CD14-positive monocyte (primary cell): ENCODE data around the gene GNL3. TPM values are rescaled to one million over a fixed set of nuclear protein-coding genes. Genes with fewer than 3 reads are reported as not detected.
A peak's percentile ranks its signal among the peaks of the same experiment; 100 is the strongest.

ENCODE experiments used
- DNase-seq, 3 donors: peaks; one replicate each; pipeline ENCODE4 v3.0.0-alpha.2; 2011 to 2022
- H2AFZ ChIP-seq: 2 replicates; pipeline ENCODE4 v1.6.0; 2012; ENCODE audit warnings: mild to moderate bottlenecking, low read depth, low read length, inconsistent platforms; ENCODE audit not compliant: insufficient read depth, poor library complexity, severe bottlenecking
- H3K27ac ChIP-seq, 2 donors: 1 replicate in 1 of 2; 2 replicates in 1 of 2; pipeline ENCODE4 v1.5.1; 2012 to 2013; ENCODE audit warnings: low read length in 2 of 2, control low read depth in 1 of 2, inconsistent platforms in 1 of 2, low read depth in 1 of 2, mild to moderate bottlenecking in 1 of 2
- H3K27me3 ChIP-seq, 2 donors: one replicate each; pipeline versions ENCODE4 v1.6.0 to v1.6.1; 2011 to 2013; ENCODE audit warnings: low read length in 2 of 2; ENCODE audit not compliant: control insufficient read depth in 2 of 2, insufficient read depth in 2 of 2
- H3K36me3 ChIP-seq, 2 donors: replicated peaks in 1 of 2; 1 replicate in 1 of 2; 2 replicates in 1 of 2; pipeline versions ENCODE4 v1.5.1 to v1.6.1; 2012 to 2013; ENCODE audit warnings: low read length in 2 of 2, control low read depth in 1 of 2, inconsistent platforms in 1 of 2, mild to moderate bottlenecking in 1 of 2; ENCODE audit not compliant: insufficient read depth in 2 of 2, control insufficient read depth in 1 of 2
- H3K4me1 ChIP-seq, 2 donors: 1 replicate in 1 of 2; 2 replicates in 1 of 2; pipeline versions ENCODE4 v1.5.1 to v1.6.1; 2012 to 2013; ENCODE audit warnings: low read length in 2 of 2, control low read depth in 1 of 2, inconsistent platforms in 1 of 2, mild to moderate bottlenecking in 1 of 2, moderate library complexity in 1 of 2; ENCODE audit not compliant: insufficient read depth in 2 of 2, control insufficient read depth in 1 of 2
- H3K4me2 ChIP-seq: replicated peaks from 2 replicates; pipeline ENCODE3; 2012; ENCODE audit warnings: low read length, moderate library complexity, mild to moderate bottlenecking; ENCODE audit not compliant: poor library complexity, severe bottlenecking; ENCODE audit errors: extremely low read depth
- H3K4me3 ChIP-seq, 3 experiments: fragments of 200-600 bp in 1 of 3; sonication (generic) in 1 of 3; replicated peaks in 1 of 3; 1 replicate in 2 of 3; 2 replicates in 1 of 3; pipeline ENCODE4 v1.5.1; 2011 to 2013; ENCODE audit warnings: low read length in 3 of 3, mild to moderate bottlenecking in 3 of 3, control low read depth in 2 of 3, low read depth in 2 of 3, inconsistent platforms in 1 of 3, moderate library complexity in 1 of 3
- H3K79me2 ChIP-seq: 2 replicates; pipeline ENCODE4 v1.6.0; 2012; ENCODE audit warnings: mild to moderate bottlenecking, control low read depth, inconsistent platforms, low read length, moderate library complexity; ENCODE audit not compliant: insufficient read depth
- H3K9ac ChIP-seq: 2 replicates; pipeline ENCODE4 v1.6.0; 2017; ENCODE audit warnings: low read length, mild to moderate bottlenecking; ENCODE audit not compliant: insufficient read depth, poor library complexity, severe bottlenecking
- H3K9me3 ChIP-seq, 2 donors: replicated peaks in 1 of 2; 1 replicate in 1 of 2; 2 replicates in 1 of 2; pipeline versions ENCODE4 v1.5.1 to v1.6.1; 2012 to 2013; ENCODE audit warnings: low read length in 2 of 2, control low read depth in 1 of 2; ENCODE audit not compliant: control insufficient read depth in 1 of 2, insufficient read depth in 1 of 2
- H4K20me1 ChIP-seq: 2 replicates; pipeline ENCODE4 v1.6.0; 2012; ENCODE audit warnings: mild to moderate bottlenecking, low read length, control low read depth, moderate library complexity; ENCODE audit not compliant: insufficient read depth
- H3K27ac Mint-ChIP-seq, 7 donors: one replicate each; pipeline ENCODE4 v1.8.0; 2020; ENCODE audit warnings: mild to moderate bottlenecking in 7 of 7, mixed read lengths in 7 of 7, moderate library complexity in 6 of 7, inconsistent platforms in 2 of 7
- H3K27me3 Mint-ChIP-seq, 3 donors: one replicate each; pipeline ENCODE4 v1.8.0; 2021 to 2022; ENCODE audit warnings: low read depth in 3 of 3, mild to moderate bottlenecking in 3 of 3, mixed read lengths in 3 of 3, moderate library complexity in 3 of 3, inconsistent platforms in 1 of 3
- H3K36me3 Mint-ChIP-seq, 2 donors: one replicate each; pipeline ENCODE4 v1.8.0; 2020; ENCODE audit warnings: mixed read lengths in 2 of 2, inconsistent platforms in 1 of 2, mild to moderate bottlenecking in 1 of 2
- H3K4me1 Mint-ChIP-seq: one replicate; pipeline ENCODE4 v1.8.0; 2020; ENCODE audit warnings: mild to moderate bottlenecking, mixed read lengths
- H3K4me3 Mint-ChIP-seq, 2 donors: one replicate each; pipeline ENCODE4 v1.8.0; 2020; ENCODE audit warnings: mild to moderate bottlenecking in 2 of 2, mixed read lengths in 2 of 2, moderate library complexity in 1 of 2
- H3K9me3 Mint-ChIP-seq, 7 donors: one replicate each; pipeline ENCODE4 v1.8.0; 2020 to 2022; ENCODE audit warnings: mixed read lengths in 7 of 7, mild to moderate bottlenecking in 6 of 7, moderate library complexity in 6 of 7, inconsistent platforms in 2 of 7
- WGBS: methylation state at CpG from one replicate; pipeline ENCODE4 v1.1.5; 2013; ENCODE audit warnings: missing lambda C conversion rate; ENCODE audit not compliant: insufficient coverage; 5-methylcytosine and 5-hydroxymethylcytosine counted together
- intact Hi-C, 2 donors: fragments of 100-400 bp; cut with micrococcal nuclease; formaldehyde crosslinking; loops; one replicate each; pipeline versions ENCODE4 v1.15.0 to v1.15.1; 2023
- polyA plus RNA-seq, 3 donors: library from polyadenylated mRNA; depleted of rRNA in 1 of 3; unstranded in 2 of 3; stranded (reverse) in 1 of 3; fragments of 300-500 nt in 2 of 3; fragments of >200 nt in 1 of 3; fragmentation: Illumina TruSeq in 2 of 3; gene quantifications; 1 replicate in 2 of 3; 2 replicates in 1 of 3; pipeline ENCODE4 v1.2.3, GENCODE V29; 2012 to 2021
- TF ChIP-seq, protein P1 (sequence below): fragments of 200-600 bp; IDR thresholded peaks from one replicate; pipeline ENCODE4 v1.8.0; 2022; ENCODE audit warnings: antibody characterized with exemption, mild to moderate bottlenecking

The GNL3 gene
- polyA plus RNA-seq, 3 donors, result 13.4 to 18.7 (median 16.7) TPM

DNA sequence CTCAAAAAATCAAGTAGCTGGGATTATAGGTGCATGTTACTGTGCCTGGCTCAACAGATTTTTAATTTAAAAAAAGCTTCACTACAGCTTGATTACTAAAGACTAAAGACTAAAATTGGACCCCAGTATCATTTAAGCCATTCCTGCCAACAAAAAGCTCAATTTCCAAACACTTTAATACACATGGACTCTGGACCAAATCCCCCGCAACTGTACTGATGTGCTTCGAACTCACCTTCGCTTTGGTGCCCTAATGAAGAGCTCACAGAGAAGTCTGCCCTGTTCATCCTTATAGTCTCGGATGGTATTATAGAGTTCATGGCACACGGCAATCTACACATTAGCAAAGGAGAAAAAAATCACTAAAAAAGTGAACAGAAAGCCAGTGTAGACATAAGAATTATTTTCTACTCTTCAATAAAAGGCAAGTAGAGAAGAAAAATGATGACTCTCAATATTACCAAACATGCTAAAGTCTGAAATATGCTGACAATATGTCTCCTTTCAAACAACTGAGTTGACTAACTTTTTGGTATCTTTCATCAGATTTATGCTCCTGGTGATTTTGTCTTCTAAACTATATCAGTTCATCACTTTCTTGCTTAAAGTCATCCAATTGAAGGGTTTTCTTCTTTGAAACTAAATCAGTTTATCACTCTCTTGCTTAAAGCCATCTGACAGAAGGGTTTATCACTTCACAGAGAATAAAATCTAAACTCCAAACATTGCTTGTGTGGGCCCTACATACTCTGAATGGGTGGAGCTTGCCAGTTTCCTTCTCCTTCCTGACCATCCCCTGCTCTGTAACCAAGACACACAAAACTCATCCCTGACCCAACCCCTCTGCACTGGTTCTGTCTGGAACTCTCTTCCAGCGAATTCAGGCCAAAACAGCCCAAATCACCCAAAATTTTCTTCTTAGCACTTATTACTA is 7.3 kb upstream of the GNL3 start:
- H3K36me3 ChIP-seq, result peaks cover 57 to 69% of the 10 kb centered on the region in 2 donors
- H3K27ac ChIP-seq, result no peak overlapping the region
- no peaks in the 10 kb centered on the region for H3K9me3 ChIP-seq
- WGBS, result 100% methylated on average over 1 of the region's 6 CpGs
- H3K4me3 ChIP-seq, result no peak overlapping the region
- peaks cover 32 to 36% of the 10 kb centered on the region in 2 donors for H3K4me1 ChIP-seq
- H3K4me2 ChIP-seq, result no peak overlapping the region
- H3K27me3 ChIP-seq, result no peaks in the 10 kb centered on the region
- TF ChIP-seq, protein P1, sequence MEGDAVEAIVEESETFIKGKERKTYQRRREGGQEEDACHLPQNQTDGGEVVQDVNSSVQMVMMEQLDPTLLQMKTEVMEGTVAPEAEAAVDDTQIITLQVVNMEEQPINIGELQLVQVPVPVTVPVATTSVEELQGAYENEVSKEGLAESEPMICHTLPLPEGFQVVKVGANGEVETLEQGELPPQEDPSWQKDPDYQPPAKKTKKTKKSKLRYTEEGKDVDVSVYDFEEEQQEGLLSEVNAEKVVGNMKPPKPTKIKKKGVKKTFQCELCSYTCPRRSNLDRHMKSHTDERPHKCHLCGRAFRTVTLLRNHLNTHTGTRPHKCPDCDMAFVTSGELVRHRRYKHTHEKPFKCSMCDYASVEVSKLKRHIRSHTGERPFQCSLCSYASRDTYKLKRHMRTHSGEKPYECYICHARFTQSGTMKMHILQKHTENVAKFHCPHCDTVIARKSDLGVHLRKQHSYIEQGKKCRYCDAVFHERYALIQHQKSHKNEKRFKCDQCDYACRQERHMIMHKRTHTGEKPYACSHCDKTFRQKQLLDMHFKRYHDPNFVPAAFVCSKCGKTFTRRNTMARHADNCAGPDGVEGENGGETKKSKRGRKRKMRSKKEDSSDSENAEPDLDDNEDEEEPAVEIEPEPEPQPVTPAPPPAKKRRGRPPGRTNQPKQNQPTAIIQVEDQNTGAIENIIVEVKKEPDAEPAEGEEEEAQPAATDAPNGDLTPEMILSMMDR, result no peak
- Mint-ChIP-seq H3K4me3 (no peak overlapping the region), H3K4me1 (peaks cover 40% of the 10 kb centered on the region), H3K36me3 (peaks cover 50 to 64% of the 10 kb centered on the region in 2 donors), H3K27ac (peak overlapping the region in 4 of 7 donors; percentile 14 to 78 (median 55)), H3K9me3 (no peaks in the 10 kb centered on the region), H3K27me3 (peaks cover 0 to 2% (median 0%) of the 10 kb centered on the region in 3 donors)
- no peak overlapping the region for H2AFZ ChIP-seq
- H4K20me1 ChIP-seq, result peaks cover 52% of the 10 kb centered on the region
- peaks cover 60% of the 10 kb centered on the region for H3K79me2 ChIP-seq
- no peak for DNase-seq
- intact Hi-C loops, result no loop called here
- no peak overlapping the region for H3K9ac ChIP-seq

GRCh38 chr3:52679199-52679538 is 6.7 kb upstream of the GNL3 start:
- peaks cover 49 to 61% of the 10 kb centered on the region in 2 donors for H3K36me3 Mint-ChIP-seq
- peak overlapping the region in 3 of 7 donors; percentile 1 to 78 (median 3) for H3K27ac Mint-ChIP-seq
- no peaks in the 10 kb centered on the region for H3K9me3 Mint-ChIP-seq
- peaks cover 44% of the 10 kb centered on the region for H3K4me1 Mint-ChIP-seq
- H3K9me3 ChIP-seq, result no peaks in the 10 kb centered on the region
- WGBS, result no CpG with 5 or more reads among the region's 3 CpGs
- peaks cover 53 to 64% of the 10 kb centered on the region in 2 donors for H3K36me3 ChIP-seq
- H3K4me3 ChIP-seq, result no peak overlapping the region
- no peak overlapping the region for H3K9ac ChIP-seq
- TF ChIP-seq, protein P1, result no peak
- peak overlapping the region in 1 of 2 donors; percentile 66 for H3K27ac ChIP-seq
- H2AFZ ChIP-seq, result no peak overlapping the region
- no peaks in the 10 kb centered on the region for H3K27me3 ChIP-seq
- peaks cover 58% of the 10 kb centered on the region for H4K20me1 ChIP-seq
- H3K4me1 ChIP-seq, result peaks cover 37 to 43% of the 10 kb centered on the region in 2 donors
- H3K4me3 Mint-ChIP-seq, result no peak overlapping the region
- no peak for DNase-seq
- peaks cover 67% of the 10 kb centered on the region for H3K79me2 ChIP-seq
- intact Hi-C loops, result no loop called here
- peaks cover 0 to 2% (median 0%) of the 10 kb centered on the region in 3 donors for H3K27me3 Mint-ChIP-seq
- H3K4me2 ChIP-seq, result no peak overlapping the region
